Activated CD8-positive, alpha-beta memory T cell treated with anti-CD3 and anti-CD28 coated beads for 24 hours (primary cell): ENCODE measurements around the gene DTX3.
"Not testable (repeated sequence)": the region's sequence is repeated elsewhere in the genome, so short reads cannot be mapped to it uniquely, and the experiment has no call there.

Experiments
- DNase-seq: peaks from one replicate; pipeline ENCODE4 v3.0.0-alpha.2; 2020

Gene DTX3

GRCh38 chr12:57632958-57633840 is 28.6 kb downstream of the DTX3 start, which contains the start of gene B4GALNT1:
Gene B4GALNT1 (minus strand): TSS chr12:57633201. CDS start chr12:57632132, 1,069 bp downstream.
- peak; percentile 88 for DNase-seq

- not testable (repeated sequence) for DNase-seq
These were observed 32.1 kb downstream of the DTX3 start for GRCh38 chr12:57636731-57637130.

- DNase-seq: no peak
These were observed 32.7 kb downstream of the DTX3 start for GRCh38 chr12:57637364-57637763.

GRCh38 chr12:57638096-57638495 is 33.5 kb downstream of the DTX3 start:
- DNase-seq: no peak

GRCh38 chr12:57640175-57641042 is 35.8 kb downstream of the DTX3 start:
- DNase-seq: no peak

GRCh38 chr12:57641699-57642442 is 37.2 kb downstream of the DTX3 start:
- DNase-seq: no peak

- DNase-seq: not testable (repeated sequence)
These were observed 41.5 kb downstream of the DTX3 start for GRCh38 chr12:57645990-57646658.

- not testable (repeated sequence) for DNase-seq
These were observed 42.0 kb downstream of the DTX3 start for GRCh38 chr12:57646659-57647049.

- no peak for DNase-seq
These were observed 49.4 kb downstream of the DTX3 start for GRCh38 chr12:57654042-57654441.

GRCh38 chr12:57655541-57656240 is 51.1 kb downstream of the DTX3 start:
- no peak for DNase-seq

- DNase-seq: not testable (repeated sequence)
These were observed 51.8 kb downstream of the DTX3 start for GRCh38 chr12:57656408-57656807.

- no peak for DNase-seq
These were observed 53.1 kb downstream of the DTX3 start for GRCh38 chr12:57657744-57658143.

- DNase-seq: no peak
These were observed 54.3 kb downstream of the DTX3 start for GRCh38 chr12:57658890-57659289.
